Measurements from ENCODE around the gene CLEC11A.
A peak's percentile ranks its signal among the peaks of the same experiment; 100 is the strongest.
"Not testable (repeated sequence)": the region's sequence is repeated elsewhere in the genome, so short reads cannot be mapped to it uniquely, and the experiment has no call there.

The CLEC11A gene

GRCh38 chr19:50721441-50722137 lies 1.6 kb upstream of the CLEC11A start:
- no peak for DNase-seq (ENCODE audit: low read depth in 3 of 3)

- DNase-seq (ENCODE audit: low read depth in 3 of 3): no peak
These were observed 757 bp upstream of the CLEC11A start for GRCh38 chr19:50722201-50723013.

GRCh38 chr19:50723735-50724521 lies 764 bp downstream of the CLEC11A start:
- DNase-seq (ENCODE audit: low read depth in 3 of 3): no peak

- DNase-seq (ENCODE audit: low read depth in 3 of 3): peak; percentile 76 to 89 (median 77)
These were observed 1.5 kb downstream of the CLEC11A start for GRCh38 chr19:50724522-50725217.

- no peak for DNase-seq (ENCODE audit: low read depth in 3 of 3)
These were observed 2.2 kb downstream of the CLEC11A start for GRCh38 chr19:50725218-50725910.

- DNase-seq (ENCODE audit: low read depth in 3 of 3): no peak
These were observed 2.7 kb downstream of the CLEC11A start for GRCh38 chr19:50725911-50726230.

GRCh38 chr19:50728084-50728737 lies 5.0 kb downstream of the CLEC11A start:
- DNase-seq (ENCODE audit: low read depth in 3 of 3): peak; percentile 27 to 58 (median 54)

- DNase-seq (ENCODE audit: low read depth in 3 of 3): no peak
These were observed 6.7 kb downstream of the CLEC11A start for GRCh38 chr19:50729894-50730293.

GRCh38 chr19:50735869-50736268 lies 12.7 kb downstream of the CLEC11A start:
- DNase-seq (ENCODE audit: low read depth in 3 of 3): no peak

GRCh38 chr19:50736338-50736737 lies 13.2 kb downstream of the CLEC11A start:
- DNase-seq (ENCODE audit: low read depth in 3 of 3): no peak

GRCh38 chr19:50739132-50739913 lies 16.2 kb downstream of the CLEC11A start:
- no peak for DNase-seq (ENCODE audit: low read depth in 3 of 3)

GRCh38 chr19:50739914-50740426 lies 16.8 kb downstream of the CLEC11A start:
- no peak for DNase-seq (ENCODE audit: low read depth in 3 of 3)

- no peak for DNase-seq (ENCODE audit: low read depth in 3 of 3)
These were observed 18.2 kb downstream of the CLEC11A start for GRCh38 chr19:50741179-50741933.

- no peak for DNase-seq (ENCODE audit: low read depth in 3 of 3)
These were observed 20.4 kb downstream of the CLEC11A start for GRCh38 chr19:50743537-50743936.

- no peak for DNase-seq (ENCODE audit: low read depth in 3 of 3)
These were observed 22.1 kb downstream of the CLEC11A start for GRCh38 chr19:50745221-50745620.

- DNase-seq (ENCODE audit: low read depth in 3 of 3): not testable (repeated sequence)
These were observed 24.0 kb downstream of the CLEC11A start for GRCh38 chr19:50747141-50747540.

- no peak for DNase-seq (ENCODE audit: low read depth in 3 of 3)
These were observed 26.3 kb downstream of the CLEC11A start for GRCh38 chr19:50749490-50749889.

- DNase-seq (ENCODE audit: low read depth in 3 of 3): no peak
These were observed 26.8 kb downstream of the CLEC11A start for GRCh38 chr19:50750010-50750409.

GRCh38 chr19:50753879-50754278 lies 30.7 kb downstream of the CLEC11A start:
- DNase-seq (ENCODE audit: low read depth in 3 of 3): no peak
